Osteoblast (primary cell): Measurements from ENCODE around the gene CEP97. TPM values are rescaled to one million over a fixed set of nuclear protein-coding genes. Genes with fewer than 3 reads are reported as not detected.

ENCODE experiments used
- DNase-seq: peaks from one replicate; pipeline ENCODE4 v3.0.0; 2011; ENCODE audit warnings: low spot score, mixed read lengths; ENCODE audit not compliant: insufficient read length; ENCODE audit errors: missing footprints
- H2AFZ ChIP-seq: 2 replicates; pipeline ENCODE4 v1.6.0; 2011; ENCODE audit warnings: mild to moderate bottlenecking, low read length
- H3K27ac ChIP-seq: 2 replicates; pipeline ENCODE4 v1.5.1; 2011; ENCODE audit warnings: mild to moderate bottlenecking, low read depth, low read length, moderate library complexity
- H3K27me3 ChIP-seq: 2 replicates; pipeline ENCODE4 v1.6.0; 2012; ENCODE audit warnings: mild to moderate bottlenecking, control low read depth, inconsistent platforms, low read length, moderate library complexity; ENCODE audit not compliant: insufficient read depth
- H3K36me3 ChIP-seq: 2 replicates; pipeline ENCODE4 v1.5.1; 2011; ENCODE audit warnings: mild to moderate bottlenecking, low read length, control low read depth, moderate library complexity; ENCODE audit not compliant: insufficient read depth
- H3K4me1 ChIP-seq: 2 replicates; pipeline ENCODE4 v1.5.1; 2011; ENCODE audit warnings: mild to moderate bottlenecking, low read length, control low read depth, moderate library complexity; ENCODE audit not compliant: insufficient read depth
- H3K4me2 ChIP-seq: 2 replicates; pipeline ENCODE4 v1.6.0; 2011; ENCODE audit warnings: mild to moderate bottlenecking, low read length; ENCODE audit not compliant: insufficient read depth
- H3K4me3 ChIP-seq: fragments of 200-600 bp; sonication (generic); 3 replicates; pipeline ENCODE4 v1.5.1; 2012; ENCODE audit warnings: mild to moderate bottlenecking, low read length, inconsistent platforms; ENCODE audit not compliant: insufficient read depth
- H3K79me2 ChIP-seq: 2 replicates; pipeline ENCODE4 v1.6.0; 2012; ENCODE audit warnings: mild to moderate bottlenecking, low read length, control low read depth, inconsistent platforms; ENCODE audit not compliant: insufficient read depth
- H3K9me3 ChIP-seq: 2 replicates; pipeline ENCODE4 v1.5.1; 2011; ENCODE audit warnings: low read depth, low read length, control low read depth
- H4K20me1 ChIP-seq: 2 replicates; pipeline ENCODE4 v1.6.0; 2012; ENCODE audit warnings: mild to moderate bottlenecking, low read length, control low read depth; ENCODE audit not compliant: insufficient read depth
- CTCF ChIP-seq: IDR thresholded peaks from 2 replicates; pipeline ENCODE4 v1.5.1; 2011; ENCODE audit warnings: mild to moderate bottlenecking, low read depth, low read length, moderate library complexity; ENCODE audit errors: extremely low read depth
- total RNA-seq: library from RNA; depleted of rRNA; stranded (reverse); fragments of >200 nt; gene quantifications from 2 replicates; pipeline ENCODE4 v1.2.3, GENCODE V29; 2012

Gene CEP97
- total RNA-seq, 1 donor, result 10.9 TPM

GRCh38 chr3:101778385-101779046 lies 54.1 kb downstream of the CEP97 start:
- Histone ChIP-seq H4K20me1 (no peaks in the 10 kb centered on the region), H3K27me3 (no peaks in the 10 kb centered on the region), H3K4me1 (peaks cover 30% of the 10 kb centered on the region), H2AFZ (peak overlapping the region; percentile 99), H3K27ac (peak overlapping the region; percentile 77), H3K36me3 (peaks cover 7% of the 10 kb centered on the region), H3K4me3 (peak overlapping the region; percentile 92), H3K79me2 (peaks cover 11% of the 10 kb centered on the region), H3K4me2 (peak overlapping the region; percentile 98), H3K9me3 (no peaks in the 10 kb centered on the region)
- no peak for TF ChIP-seq CTCF
- DNase-seq, result no peak

- H3K4me2 ChIP-seq, result peak within 1 kb of the TSS; percentile 98
- H3K27me3 ChIP-seq, result no peaks in the 10 kb centered on the region
- H3K4me1 ChIP-seq, result peaks cover 30% of the 10 kb centered on the region
- peaks cover 18% of the 10 kb centered on the region for H3K79me2 ChIP-seq
- H3K9me3 ChIP-seq, result no peaks in the 10 kb centered on the region
- DNase-seq, result peak; percentile 96
- H2AFZ ChIP-seq, result peak within 1 kb of the TSS; percentile 99
- peak within 1 kb of the TSS; percentile 77 for H3K27ac ChIP-seq
- H4K20me1 ChIP-seq, result no peaks in the 10 kb centered on the region
- TF ChIP-seq CTCF, result no peak
- H3K4me3 ChIP-seq, result peak within 1 kb of the TSS; percentile 92
- H3K36me3 ChIP-seq, result peaks cover 14% of the 10 kb centered on the region
Measured at GRCh38 chr3:101779047-101779821, 54.8 kb downstream of the CEP97 start, which contains the start of gene NXPE3. TSS of gene NXPE3 (plus strand) at chr3:101779211. CDS start at chr3:101785597, 6,386 bp downstream.

DNA sequence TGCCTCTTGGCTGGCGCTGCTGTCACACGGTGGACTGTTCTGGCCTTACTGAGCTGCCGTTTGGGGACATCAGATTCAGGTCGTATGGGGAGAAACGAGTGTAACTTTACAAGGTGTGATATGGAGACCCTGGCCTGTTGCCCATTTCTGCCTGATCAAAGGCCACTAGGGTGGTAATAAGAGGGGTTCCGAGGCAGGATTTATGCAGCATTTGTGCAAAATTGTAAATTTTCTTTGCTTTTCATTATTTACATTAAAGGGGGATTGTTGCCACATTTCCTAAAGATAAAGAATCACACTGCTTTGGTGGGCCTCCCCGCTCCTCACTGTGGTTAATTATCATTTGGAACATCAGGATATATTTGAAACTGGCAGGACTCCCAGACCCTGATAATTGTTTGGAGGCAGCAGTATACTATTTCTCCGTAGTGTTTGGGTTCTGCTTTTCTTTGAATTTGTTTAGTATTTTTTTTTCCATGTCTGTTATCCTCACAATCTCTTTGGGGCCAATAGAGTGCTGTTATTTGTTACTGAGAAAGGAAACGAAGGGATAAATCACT lies 55.5 kb downstream of the CEP97 start:
- Histone ChIP-seq H3K36me3 (peaks cover 19% of the 10 kb centered on the region), H3K4me2 (peak overlapping the region; percentile 98), H3K79me2 (peaks cover 22% of the 10 kb centered on the region), H3K4me3 (peak overlapping the region; percentile 92), H3K27ac (peak overlapping the region; percentile 27), H3K4me1 (peaks cover 30% of the 10 kb centered on the region), H3K27me3 (no peaks in the 10 kb centered on the region), H4K20me1 (no peaks in the 10 kb centered on the region), H3K9me3 (no peaks in the 10 kb centered on the region), H2AFZ (peak overlapping the region; percentile 99)
- DNase-seq, result no peak
- no peak for TF ChIP-seq CTCF

- H3K79me2 ChIP-seq, result peaks cover 22% of the 10 kb centered on the region
- no peaks in the 10 kb centered on the region for H3K27me3 ChIP-seq
- H3K4me2 ChIP-seq, result peak overlapping the region; percentile 98
- H4K20me1 ChIP-seq, result no peaks in the 10 kb centered on the region
- H3K4me1 ChIP-seq, result peaks cover 30% of the 10 kb centered on the region
- no peak overlapping the region for H2AFZ ChIP-seq
- H3K27ac ChIP-seq, result peak overlapping the region; percentile 27
- no peaks in the 10 kb centered on the region for H3K9me3 ChIP-seq
- H3K4me3 ChIP-seq, result peak overlapping the region; percentile 92
- TF ChIP-seq CTCF, result no peak
- peak; percentile 87 for DNase-seq
- peaks cover 26% of the 10 kb centered on the region for H3K36me3 ChIP-seq
Measured at GRCh38 chr3:101780661-101781060, 56.2 kb downstream of the CEP97 start.
